NCI-H2171 treated with DMSO at 0.1 percent for 48 hours (cell line): ENCODE measurements around the gene SCCPDH.
"Not testable (repeated sequence)": the region's sequence is repeated elsewhere in the genome, so short reads cannot be mapped to it uniquely, and the experiment has no call there.

Experiments used
- DNase-seq: peaks from one replicate; lab custom pipeline; 2025; lab: John Stamatoyannopoulos, UW

The SCCPDH gene

DNA sequence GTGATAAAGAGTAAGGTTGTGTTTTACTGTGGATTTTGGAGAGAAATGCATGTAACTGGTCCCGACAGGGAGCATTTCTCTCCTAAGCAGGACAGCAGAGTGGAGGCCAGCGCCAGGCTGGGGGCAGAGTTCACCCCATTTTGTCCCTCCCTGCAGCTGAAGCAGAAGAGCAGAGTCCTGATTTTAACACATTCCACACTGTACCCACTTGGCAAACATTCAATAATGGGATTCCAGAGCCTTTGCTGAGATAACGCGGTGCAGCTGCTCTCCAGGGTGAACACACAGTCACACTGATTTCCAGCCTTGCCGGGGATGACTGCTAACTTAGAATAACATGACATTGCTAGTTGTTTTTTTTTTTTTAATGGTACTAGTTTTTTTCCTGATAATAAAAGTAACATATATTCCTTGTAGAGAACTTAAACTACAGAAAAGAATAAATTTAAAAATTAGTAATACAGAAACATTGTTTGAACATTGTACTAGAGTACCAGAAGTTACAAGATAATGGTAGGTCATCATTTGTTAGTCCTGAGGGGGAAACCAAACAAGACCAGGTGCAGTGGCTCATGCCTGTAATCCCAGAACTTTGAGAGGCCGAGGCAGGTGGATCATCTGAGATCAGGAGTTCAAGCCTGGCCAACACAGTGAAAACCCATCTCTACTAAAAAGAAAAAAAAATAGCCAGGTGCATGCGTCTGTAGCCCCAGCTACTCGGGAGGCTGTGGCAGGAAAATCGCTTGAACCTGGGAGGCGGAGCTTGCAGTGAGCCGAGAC, 77.2 kb downstream of the SCCPDH start:
- no peak for DNase-seq

DNA sequence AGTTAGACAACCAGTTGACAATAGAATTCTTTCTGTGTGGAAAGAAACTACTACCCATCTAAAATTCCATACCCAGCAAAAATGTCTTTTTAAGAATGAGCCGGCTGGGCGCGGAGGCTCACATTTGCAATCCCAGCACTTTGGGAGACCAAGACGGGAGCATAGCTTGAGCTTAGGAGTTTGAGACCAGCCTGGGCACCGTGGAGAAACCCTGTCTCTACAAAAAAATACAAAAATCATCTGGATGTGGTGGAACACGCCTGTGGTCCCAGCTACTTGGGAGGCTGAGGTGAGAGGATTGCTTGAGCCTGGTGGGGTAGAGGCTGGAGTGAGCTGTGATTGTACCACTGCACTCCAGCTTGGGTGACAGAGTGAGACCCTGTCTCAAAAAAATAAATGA, 79.2 kb downstream of the SCCPDH start:
- DNase-seq = no peak

DNA sequence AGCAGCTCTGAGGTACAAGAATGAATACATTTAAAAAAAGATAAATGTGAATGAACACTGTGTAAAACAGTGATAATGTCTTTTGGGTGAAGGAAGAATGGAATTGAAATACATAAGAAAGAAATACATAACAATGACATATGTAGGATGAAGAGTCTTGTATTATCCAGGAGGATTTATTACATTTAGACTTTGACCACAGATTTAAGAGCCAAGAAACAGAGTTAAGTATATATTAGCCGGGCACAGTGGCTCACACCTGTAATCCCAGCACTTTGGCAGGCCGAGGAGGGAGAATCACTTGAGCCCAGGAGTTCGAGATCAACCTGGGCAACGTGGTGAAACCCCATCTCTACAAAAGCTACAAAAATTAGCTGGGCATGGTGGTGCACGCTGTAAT, 79.7 kb downstream of the SCCPDH start:
- no peak for DNase-seq

DNA sequence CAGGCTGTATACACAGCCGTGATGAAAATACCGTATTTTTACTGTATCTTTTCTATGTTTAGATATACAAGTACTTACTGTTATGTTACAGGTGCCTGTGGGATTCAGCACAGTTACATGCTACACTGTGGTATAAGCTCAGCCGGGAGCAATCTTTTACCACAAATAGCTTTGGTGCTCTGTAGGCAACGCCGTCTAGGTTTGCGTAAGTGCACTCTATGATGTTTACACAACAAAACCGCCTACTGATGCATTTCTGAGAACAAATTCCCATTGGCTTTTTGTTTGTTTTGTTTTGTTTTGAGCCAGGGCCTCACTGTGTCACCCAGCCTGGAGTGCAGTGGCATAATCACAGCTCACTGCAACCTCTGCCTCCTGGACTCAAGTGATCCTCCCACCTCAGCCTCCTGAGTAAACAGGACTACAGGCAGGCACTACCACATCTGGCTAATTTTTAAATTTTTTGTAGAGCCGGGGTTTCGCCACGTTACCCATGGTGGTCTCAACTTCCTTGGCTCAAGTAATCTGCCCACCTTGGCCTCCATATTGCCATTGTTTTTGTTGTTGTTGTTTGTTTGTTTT, 81.0 kb downstream of the SCCPDH start:
- DNase-seq = no peak

DNA sequence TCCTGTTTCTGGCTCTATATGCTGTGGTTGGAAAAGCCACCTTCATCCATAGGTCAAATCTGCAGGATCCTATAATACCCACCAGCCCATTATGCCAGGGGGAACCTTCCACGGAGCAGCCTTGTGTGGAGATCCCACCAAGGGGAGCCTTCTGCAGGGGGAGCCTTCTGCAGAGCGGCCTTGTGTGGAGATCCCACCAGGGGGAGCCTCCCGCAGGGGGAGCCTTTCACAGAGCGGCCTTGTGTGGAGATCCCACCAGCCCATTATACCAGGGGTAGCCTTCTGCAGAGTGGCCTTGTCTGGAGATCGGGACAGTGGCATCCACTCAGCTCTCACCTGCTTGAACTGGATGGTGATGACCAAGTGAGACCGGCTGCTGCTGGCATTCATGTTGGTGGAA, 85.3 kb downstream of the SCCPDH start:
- DNase-seq = no peak

DNA sequence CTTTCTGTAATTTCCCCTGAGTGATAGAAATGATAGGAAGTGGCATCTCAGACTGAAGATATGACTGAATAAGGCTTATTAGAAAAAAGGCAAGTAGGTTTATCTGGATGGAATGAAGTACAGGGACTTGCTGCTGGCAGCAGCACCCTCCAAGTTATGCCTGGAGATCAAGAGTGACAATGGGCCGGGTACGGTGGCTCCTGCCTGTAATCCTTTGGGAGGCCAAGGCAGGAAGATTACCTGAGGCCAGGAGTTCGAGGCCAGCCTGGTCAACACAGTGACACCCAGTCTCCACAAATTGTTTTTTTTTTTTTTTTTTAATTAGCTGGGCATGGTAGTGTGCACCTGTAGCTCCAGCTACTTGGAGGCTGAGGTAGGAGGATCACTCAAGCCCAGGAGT, 87.8 kb downstream of the SCCPDH start:
- DNase-seq = no peak

DNA sequence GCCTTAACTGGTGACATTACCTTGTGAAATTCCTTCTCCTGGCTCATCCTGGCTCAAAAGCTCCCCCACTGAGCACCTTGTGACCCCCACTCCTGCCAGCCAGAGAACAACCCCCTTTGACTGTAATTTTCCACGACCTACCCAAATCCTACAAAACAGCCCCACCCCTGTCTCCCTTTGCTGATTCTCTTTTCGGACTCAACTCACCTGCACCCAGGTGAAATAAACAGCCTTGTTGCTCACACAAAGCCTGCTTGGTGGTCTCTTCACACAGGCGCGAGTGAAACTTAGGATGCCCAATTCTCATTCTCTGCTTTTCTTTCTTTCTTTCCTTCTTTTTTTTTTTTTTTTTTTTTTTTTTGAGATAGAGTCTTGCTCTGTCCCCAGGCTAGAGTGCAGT, 89.1 kb downstream of the SCCPDH start:
- not testable (repeated sequence) for DNase-seq

DNA sequence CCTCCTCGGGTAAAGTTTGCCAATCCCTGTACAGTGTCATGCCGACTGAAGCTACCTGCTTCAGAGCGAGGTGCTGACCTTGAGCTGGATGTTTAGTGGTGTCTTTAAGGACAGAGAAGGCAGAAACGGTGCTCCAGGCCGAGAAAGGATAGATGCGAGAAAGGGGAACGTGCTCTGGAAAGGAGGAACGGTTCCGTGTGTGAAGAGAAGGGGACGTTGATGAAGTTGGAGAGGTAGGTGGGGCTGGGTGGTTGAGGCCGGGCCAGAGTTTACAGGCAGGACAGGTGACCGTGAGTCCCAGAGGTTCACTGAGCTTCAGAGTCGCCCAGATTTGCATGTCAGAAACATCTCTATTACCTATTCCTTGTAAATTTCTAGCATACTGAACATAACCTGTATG, 90.7 kb downstream of the SCCPDH start:
- no peak for DNase-seq

DNA sequence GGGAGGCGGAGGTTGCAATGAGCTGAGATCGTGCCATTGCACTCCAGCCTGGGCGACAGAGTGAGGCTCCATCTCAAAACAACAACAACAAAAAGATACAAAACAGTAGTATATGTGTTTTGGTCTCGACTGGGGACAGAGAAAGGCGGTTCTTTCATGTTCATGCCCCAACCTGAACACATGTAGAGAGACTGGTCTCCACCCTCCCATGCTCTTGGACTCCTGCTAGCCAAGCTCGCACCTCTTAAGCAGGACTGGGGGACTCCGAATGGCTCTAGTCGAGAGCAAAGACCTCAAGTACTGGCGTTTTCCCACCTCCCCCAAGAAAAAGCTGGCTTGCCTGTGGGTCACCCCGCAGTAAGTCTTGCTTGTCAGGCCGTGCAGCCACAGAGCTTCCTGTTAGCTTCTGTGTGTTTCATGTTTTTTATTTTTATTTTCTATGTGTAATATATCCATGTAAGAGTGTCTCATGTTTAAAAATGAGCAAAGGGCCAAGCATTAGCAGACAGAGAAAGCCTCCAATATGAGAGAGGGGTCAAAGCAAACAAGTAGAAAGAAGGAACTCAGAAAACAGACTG, 91.6 kb downstream of the SCCPDH start:
- no peak for DNase-seq
